Measurements from ENCODE around the gene KIAA1614. TPM values are rescaled to one million over a fixed set of nuclear protein-coding genes. Genes with fewer than 3 reads are reported as not detected.

Gene KIAA1614
- total RNA-seq, 3 donors from 2014 or later = 2.3 to 9.1 (median 4.3) TPM

DNA sequence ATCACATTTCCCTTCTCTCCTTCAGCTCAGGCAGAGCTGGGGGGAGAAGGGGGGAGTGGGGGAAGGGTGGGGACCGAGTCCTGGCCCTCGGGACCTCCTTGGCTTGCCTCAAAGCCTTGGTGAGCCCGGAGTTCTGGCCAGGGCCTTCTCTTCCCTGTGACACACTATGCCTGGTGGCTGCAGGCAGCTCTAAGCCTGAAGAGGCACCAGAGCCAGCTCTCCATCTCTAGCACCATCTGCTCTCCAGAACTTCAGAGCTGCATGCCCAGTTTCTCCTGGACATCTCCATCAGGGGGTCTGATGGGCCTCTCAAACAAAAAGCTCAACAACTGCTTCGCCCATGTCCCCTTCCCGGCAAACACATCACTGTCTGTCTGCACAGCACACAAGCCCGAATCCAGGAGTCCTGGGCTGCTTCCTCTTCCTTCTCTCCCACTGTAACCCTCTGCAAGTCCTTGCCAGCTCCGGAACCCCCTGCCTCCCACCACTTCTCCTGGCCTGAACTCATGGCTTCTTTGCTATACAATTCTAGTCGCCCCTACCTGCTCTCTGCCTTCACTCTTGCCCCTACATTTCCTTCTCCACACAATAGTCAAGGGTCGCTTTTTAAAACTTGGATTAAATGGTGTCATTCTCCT lies 26.5 kb downstream of the KIAA1614 start:
- intact Hi-C loops (cut with DNase I; ENCODE audit: low total_unique reads) = no loop called here
- Histone ChIP-seq H3K27me3 (no peaks in the 10 kb centered on the region), H3K36me3 (no peaks in the 10 kb centered on the region)

DNA sequence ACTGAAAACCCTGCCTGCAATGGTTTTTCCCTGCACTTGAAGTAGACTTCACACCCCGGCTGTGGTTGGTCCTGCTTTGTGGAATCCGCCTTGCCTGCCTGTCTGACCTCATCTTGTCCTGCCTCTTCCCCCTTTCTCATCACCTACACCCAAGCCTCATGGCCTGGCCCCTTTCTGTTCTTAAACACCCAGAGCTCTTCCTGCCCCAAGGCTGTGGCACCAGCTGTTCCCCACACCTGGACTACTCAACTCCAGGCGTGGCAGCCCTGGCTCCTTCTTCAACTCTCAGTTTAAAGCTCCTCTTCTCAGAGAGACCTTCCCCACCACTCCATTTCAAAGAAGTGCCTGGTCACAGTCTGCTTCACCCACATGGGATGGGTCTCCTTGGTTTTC lies 27.0 kb downstream of the KIAA1614 start:
- H3K4me1 ChIP-seq = no peaks in the 10 kb centered on the region
- intact Hi-C loops (cut with DNase I; ENCODE audit: low total_unique reads) = no loop called here
- no peaks in the 10 kb centered on the region for H3K36me3 ChIP-seq
- no peak for DNase-seq (ENCODE audit: low spot score in 2 of 2)
- H3K9me3 ChIP-seq = no peaks in the 10 kb centered on the region
- no peak for TF ChIP-seq POLR2AphosphoS5 (IDR thresholded peaks at IDR 0.05)
- H3K27me3 ChIP-seq = no peaks in the 10 kb centered on the region
- H3K4me3 ChIP-seq = no peak overlapping the region
- no peak overlapping the region for H3K27ac ChIP-seq

More for the DNA sequence above, 26.5 kb downstream of the KIAA1614 start:
- H3K4me1 ChIP-seq = no peaks in the 10 kb centered on the region
- TF ChIP-seq, protein P1, sequence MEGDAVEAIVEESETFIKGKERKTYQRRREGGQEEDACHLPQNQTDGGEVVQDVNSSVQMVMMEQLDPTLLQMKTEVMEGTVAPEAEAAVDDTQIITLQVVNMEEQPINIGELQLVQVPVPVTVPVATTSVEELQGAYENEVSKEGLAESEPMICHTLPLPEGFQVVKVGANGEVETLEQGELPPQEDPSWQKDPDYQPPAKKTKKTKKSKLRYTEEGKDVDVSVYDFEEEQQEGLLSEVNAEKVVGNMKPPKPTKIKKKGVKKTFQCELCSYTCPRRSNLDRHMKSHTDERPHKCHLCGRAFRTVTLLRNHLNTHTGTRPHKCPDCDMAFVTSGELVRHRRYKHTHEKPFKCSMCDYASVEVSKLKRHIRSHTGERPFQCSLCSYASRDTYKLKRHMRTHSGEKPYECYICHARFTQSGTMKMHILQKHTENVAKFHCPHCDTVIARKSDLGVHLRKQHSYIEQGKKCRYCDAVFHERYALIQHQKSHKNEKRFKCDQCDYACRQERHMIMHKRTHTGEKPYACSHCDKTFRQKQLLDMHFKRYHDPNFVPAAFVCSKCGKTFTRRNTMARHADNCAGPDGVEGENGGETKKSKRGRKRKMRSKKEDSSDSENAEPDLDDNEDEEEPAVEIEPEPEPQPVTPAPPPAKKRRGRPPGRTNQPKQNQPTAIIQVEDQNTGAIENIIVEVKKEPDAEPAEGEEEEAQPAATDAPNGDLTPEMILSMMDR (IDR thresholded peaks at IDR 0.05) = no peak
- TF ChIP-seq POLR2AphosphoS5 (IDR thresholded peaks at IDR 0.05) (no peak), POLR2A (IDR thresholded peaks at IDR 0.05) (no peak)
- H3K9me3 ChIP-seq = no peaks in the 10 kb centered on the region
- DNase-seq (ENCODE audit: low spot score in 2 of 2) = no peak
- H3K27ac ChIP-seq = no peak overlapping the region
- no peak overlapping the region for H3K4me3 ChIP-seq

DNA sequence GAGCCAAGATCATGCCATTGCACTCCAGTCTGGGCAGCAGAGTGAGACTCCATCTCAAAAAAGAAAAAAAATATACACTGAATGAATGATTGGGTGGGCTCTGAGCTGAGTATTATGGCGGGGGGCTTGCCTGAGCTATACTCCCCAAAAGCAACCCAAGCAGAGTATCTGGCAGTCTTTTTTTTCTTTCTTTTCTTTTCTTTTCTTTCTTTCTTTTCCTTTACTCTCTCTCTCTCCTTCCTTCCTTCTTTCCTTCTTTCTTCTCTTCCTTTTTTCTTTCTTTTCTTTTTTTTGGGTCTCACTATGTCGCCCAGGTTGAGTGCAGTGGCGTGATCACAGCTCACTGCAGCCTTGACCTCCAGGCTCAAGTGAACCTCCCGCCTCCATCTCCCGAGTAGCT lies 27.7 kb downstream of the KIAA1614 start:
- H3K9me3 ChIP-seq = no peaks in the 10 kb centered on the region
- no peak overlapping the region for H3K4me3 ChIP-seq
- intact Hi-C loops (cut with DNase I; ENCODE audit: low total_unique reads) = no loop called here
- no peaks in the 10 kb centered on the region for H3K27me3 ChIP-seq
- no peaks in the 10 kb centered on the region for H3K36me3 ChIP-seq
- DNase-seq (ENCODE audit: low spot score in 2 of 2) = no peak
- no peak for TF ChIP-seq POLR2A (IDR thresholded peaks at IDR 0.05)
- TF ChIP-seq POLR2AphosphoS5 (IDR thresholded peaks at IDR 0.05) = no peak
- TF ChIP-seq, protein P1 (IDR thresholded peaks at IDR 0.05) = no peak
- H3K27ac ChIP-seq = no peak overlapping the region
- H3K4me1 ChIP-seq = no peaks in the 10 kb centered on the region

DNA sequence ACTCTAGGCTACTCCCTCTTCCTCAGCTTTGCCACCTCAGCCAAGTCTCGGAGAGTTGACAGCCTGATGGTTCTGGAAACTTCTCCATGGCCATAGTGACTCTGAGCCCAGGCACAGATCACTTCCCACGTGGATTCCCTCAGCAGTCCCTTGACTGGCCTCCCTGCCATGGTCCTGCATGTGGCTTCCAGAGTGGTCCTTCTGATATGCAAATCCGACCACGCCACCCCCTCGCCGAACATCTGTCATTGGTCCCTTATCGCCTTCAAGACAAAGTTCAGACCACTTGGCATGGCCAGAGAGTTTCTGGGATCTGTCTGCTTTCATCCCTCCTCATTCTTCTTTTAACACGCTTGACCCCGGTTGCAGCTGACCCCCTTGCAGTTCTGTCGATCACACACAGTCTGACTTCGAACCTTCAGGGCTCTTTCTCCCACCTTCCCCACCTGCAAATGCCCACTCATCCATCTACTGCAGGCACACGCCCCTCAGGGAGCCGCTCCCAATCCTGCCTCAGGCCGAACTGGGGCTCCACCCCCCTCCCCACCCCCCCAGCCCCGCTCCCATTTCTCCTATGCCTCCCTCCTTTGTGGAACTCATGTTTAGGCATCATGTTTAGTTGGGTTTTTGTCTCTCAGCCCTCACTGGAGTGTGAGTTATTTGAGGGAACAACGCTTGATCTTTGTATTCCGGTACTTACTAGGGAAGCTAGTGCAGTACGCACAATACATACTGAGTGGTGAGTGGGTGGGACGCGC lies 29.0 kb downstream of the KIAA1614 start:
- Histone ChIP-seq H3K9me3 (no peaks in the 10 kb centered on the region), H3K36me3 (no peaks in the 10 kb centered on the region), H3K4me1 (no peaks in the 10 kb centered on the region), H3K4me3 (no peak overlapping the region), H3K27me3 (no peaks in the 10 kb centered on the region), H3K27ac (no peak overlapping the region)
- intact Hi-C loops (cut with DNase I; ENCODE audit: low total_unique reads) = no loop called here
- TF ChIP-seq, protein P1 (IDR thresholded peaks at IDR 0.05) = no peak
- TF ChIP-seq POLR2A (IDR thresholded peaks at IDR 0.05) = no peak
- no peak for TF ChIP-seq POLR2AphosphoS5 (IDR thresholded peaks at IDR 0.05)
- DNase-seq (ENCODE audit: low spot score in 2 of 2) = no peak

DNA sequence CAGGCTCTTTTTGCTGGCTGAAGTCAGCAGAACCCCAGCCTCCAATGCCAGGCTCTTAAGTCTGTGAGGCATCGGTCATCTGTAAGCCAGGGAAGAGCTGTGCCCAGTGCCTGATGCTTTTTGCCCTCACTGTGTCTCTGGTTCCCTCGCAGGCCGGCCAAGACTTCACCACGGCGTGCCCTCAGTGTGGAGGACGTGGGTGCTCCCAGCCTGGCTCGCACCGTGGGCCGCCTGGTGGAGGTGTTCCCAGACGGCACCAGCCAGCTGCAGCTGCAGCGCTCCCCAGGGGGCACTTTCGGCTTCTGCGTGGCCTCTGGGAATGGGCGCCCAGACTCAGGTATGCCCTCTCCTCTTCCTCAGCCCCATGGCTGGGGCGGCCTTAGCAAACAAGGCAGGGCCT lies 32.5 kb downstream of the KIAA1614 start:
- no peak for DNase-seq (ENCODE audit: low spot score in 2 of 2)
- Histone ChIP-seq H3K4me1 (no peaks in the 10 kb centered on the region), H3K27me3 (no peaks in the 10 kb centered on the region), H3K27ac (no peak overlapping the region), H3K9me3 (no peaks in the 10 kb centered on the region), H3K4me3 (no peak overlapping the region), H3K36me3 (no peaks in the 10 kb centered on the region)
- TF ChIP-seq, protein P1 (IDR thresholded peaks at IDR 0.05) = no peak
- TF ChIP-seq POLR2A (IDR thresholded peaks at IDR 0.05) = no peak
- TF ChIP-seq POLR2AphosphoS5 (IDR thresholded peaks at IDR 0.05) = no peak
- intact Hi-C loops (cut with DNase I; ENCODE audit: low total_unique reads) = no loop called here

Data from breast epithelium (tissue), 4 donors.